ENCODE data around the gene DLG4. TPM values are rescaled to one million over a fixed set of nuclear protein-coding genes. Genes with fewer than 3 reads are reported as not detected.

The DLG4 gene
- total and polyA plus RNA-seq, 2 experiments from 2014 or later, result 2.9 to 10.7 TPM

DNA sequence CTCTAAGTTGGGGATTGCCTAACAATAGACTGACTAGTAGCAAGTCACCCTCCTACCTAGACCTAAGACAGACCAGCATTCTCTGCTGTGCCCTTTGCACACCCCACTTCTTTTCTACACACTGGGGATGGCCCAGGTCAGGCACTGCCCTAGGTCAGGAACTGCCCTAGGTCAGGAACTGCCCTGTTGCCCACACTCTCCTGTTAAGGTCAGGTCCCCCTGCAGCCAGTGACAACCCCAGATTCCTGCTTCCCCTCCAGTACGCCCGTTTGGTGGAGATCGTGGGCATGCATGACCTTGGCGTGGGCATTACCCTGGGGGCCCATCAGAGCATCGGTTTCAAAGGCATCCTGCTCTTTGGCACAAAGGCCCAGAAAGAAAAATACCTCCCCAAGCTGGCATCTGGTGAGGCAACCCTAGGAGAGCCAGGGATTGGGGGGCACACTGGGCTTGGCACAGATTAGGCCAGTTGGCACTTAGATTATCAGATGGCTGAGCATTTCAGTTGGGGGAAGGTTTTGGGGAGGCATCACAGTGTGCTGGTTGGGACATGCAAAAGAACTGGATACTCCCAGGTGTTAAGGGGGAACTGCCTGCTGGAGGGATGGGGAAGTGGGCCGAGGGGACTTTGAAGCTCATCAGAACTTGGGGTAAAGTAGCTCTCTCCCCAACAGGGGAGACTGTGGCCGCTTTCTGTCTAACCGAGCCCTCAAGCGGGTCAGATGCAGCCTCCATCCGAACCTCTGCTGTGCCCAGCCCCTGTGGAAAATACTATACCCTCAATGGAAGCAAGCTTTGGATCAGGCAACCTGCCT lies 1.8 kb upstream of the DLG4 start:
- Histone ChIP-seq H4K20me1 (ENCODE audit: insufficient read depth, poor library complexity, severe bottlenecking) (no peaks in the 10 kb centered on the region), H3K36me3 (replicated peaks; ENCODE audit: insufficient read depth, low read depth) (no peaks in the 10 kb centered on the region), H3K9me3 (ENCODE audit: low read depth) (no peaks in the 10 kb centered on the region), H2AFZ (no peak overlapping the region), H3K4me2 (peak overlapping the region; percentile 80), H3K79me2 (peaks cover 38% of the 10 kb centered on the region), H3K27ac (peak overlapping the region; percentile 99), H3K4me1 (ENCODE audit: insufficient read depth) (peaks cover 31% of the 10 kb centered on the region), H3K27me3 (no peaks in the 10 kb centered on the region), H3K4me3 (no peak overlapping the region), H3K9me2 (replicated peaks; ENCODE audit: insufficient read depth) (no peaks in the 10 kb centered on the region)
- TF ChIP-seq, protein P1, sequence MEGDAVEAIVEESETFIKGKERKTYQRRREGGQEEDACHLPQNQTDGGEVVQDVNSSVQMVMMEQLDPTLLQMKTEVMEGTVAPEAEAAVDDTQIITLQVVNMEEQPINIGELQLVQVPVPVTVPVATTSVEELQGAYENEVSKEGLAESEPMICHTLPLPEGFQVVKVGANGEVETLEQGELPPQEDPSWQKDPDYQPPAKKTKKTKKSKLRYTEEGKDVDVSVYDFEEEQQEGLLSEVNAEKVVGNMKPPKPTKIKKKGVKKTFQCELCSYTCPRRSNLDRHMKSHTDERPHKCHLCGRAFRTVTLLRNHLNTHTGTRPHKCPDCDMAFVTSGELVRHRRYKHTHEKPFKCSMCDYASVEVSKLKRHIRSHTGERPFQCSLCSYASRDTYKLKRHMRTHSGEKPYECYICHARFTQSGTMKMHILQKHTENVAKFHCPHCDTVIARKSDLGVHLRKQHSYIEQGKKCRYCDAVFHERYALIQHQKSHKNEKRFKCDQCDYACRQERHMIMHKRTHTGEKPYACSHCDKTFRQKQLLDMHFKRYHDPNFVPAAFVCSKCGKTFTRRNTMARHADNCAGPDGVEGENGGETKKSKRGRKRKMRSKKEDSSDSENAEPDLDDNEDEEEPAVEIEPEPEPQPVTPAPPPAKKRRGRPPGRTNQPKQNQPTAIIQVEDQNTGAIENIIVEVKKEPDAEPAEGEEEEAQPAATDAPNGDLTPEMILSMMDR (IDR thresholded peaks at IDR 0.05; ENCODE audit: poor library complexity), result no peak
- no peak for TF ChIP-seq EZH2 (IDR thresholded peaks at IDR 0.05; ENCODE audit: borderline replicate concordance)
- TF ChIP-seq EZH2phosphoT487 (IDR thresholded peaks at IDR 0.05; ENCODE audit: low read depth, severe bottlenecking, unreplicated experiment), result no peak
- DNase-seq (ENCODE audit: low spot score), result no peak
- WGBS (ENCODE audit: low lambda C conversion rate, missing lambda C conversion rate), result 90% methylated on average over 10 of the region's 10 CpGs

DNA sequence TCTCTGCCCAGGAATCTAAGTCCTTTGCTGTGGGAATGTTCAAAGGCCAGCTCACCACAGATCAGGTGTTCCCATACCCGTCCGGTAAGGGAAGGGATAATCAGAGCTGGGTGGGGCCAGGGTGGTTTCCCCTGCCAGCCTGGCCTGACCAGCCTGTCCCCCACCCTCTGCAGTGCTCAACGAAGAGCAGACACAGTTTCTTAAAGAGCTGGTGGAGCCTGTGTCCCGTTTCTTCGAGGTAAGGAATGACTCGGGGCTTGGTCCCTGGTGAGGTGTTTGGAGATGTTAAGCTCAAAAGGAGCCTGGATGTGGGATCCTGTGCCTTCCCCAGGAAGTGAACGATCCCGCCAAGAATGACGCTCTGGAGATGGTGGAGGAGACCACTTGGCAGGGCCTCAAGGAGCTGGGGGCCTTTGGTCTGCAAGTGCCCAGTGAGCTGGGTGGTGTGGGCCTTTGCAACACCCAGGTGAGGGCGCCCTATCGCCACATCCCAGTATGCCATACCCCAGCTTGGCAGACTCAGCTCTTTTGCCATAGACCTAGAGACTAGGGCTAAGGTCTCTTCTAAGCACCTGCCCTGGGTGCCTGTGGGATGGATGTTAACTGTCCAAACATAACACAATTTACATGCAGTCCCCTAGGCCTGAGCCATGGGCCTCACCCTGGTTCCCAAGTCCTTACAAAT lies 1.1 kb upstream of the DLG4 start:
- peak; percentile 77 for DNase-seq (ENCODE audit: low spot score)
- peak overlapping the region; percentile 47 for H3K4me3 ChIP-seq
- TF ChIP-seq EZH2 (IDR thresholded peaks at IDR 0.05; ENCODE audit: borderline replicate concordance) (no peak), EZH2phosphoT487 (IDR thresholded peaks at IDR 0.05; ENCODE audit: low read depth, severe bottlenecking, unreplicated experiment) (no peak)
- TF ChIP-seq, protein P1 (IDR thresholded peaks at IDR 0.05; ENCODE audit: poor library complexity), result peak; percentile 45
- H3K9me2 ChIP-seq (replicated peaks; ENCODE audit: insufficient read depth), result no peaks in the 10 kb centered on the region
- peaks cover 32% of the 10 kb centered on the region for H3K4me1 ChIP-seq (ENCODE audit: insufficient read depth)
- no peaks in the 10 kb centered on the region for H3K9me3 ChIP-seq (ENCODE audit: low read depth)
- peak overlapping the region; percentile 99 for H3K27ac ChIP-seq
- no peaks in the 10 kb centered on the region for H3K27me3 ChIP-seq
- no peaks in the 10 kb centered on the region for H4K20me1 ChIP-seq (ENCODE audit: insufficient read depth, poor library complexity, severe bottlenecking)
- no peak overlapping the region for H2AFZ ChIP-seq
- H3K79me2 ChIP-seq, result peaks cover 38% of the 10 kb centered on the region
- WGBS (ENCODE audit: low lambda C conversion rate, missing lambda C conversion rate), result 41% methylated on average over 11 of the region's 11 CpGs
- no peaks in the 10 kb centered on the region for H3K36me3 ChIP-seq (replicated peaks; ENCODE audit: insufficient read depth, low read depth)
- peak overlapping the region; percentile 80 for H3K4me2 ChIP-seq

DNA sequence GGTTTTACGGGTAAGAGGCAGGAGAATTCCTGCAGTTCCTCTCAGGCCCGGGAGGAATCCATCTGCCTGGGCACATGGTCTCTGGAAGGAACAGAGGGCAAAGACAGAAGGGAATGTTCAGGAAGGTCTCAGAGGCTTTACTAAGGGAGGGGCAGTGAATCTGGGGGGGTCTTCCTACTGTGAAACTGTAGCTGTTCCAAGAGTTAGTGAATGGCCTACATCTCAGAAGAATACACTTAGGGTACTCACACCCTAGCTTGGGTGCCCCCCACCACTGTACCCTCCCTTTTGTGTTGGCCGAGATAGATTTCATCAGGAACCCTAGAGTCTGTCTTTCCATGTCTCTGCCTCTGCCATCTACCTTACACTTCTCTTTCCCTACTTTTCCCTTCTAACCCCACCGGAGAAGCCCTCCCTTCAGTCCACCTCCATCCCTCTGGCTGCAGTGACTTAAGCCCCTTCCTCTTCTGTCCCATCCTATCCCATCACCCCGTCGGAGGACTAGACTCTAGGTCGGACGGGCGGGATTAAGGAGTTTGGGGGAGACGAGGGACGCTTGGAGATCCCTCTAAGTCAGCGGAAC lies 316 bp downstream of the DLG4 start:
- H3K9me2 ChIP-seq (replicated peaks; ENCODE audit: insufficient read depth), result no peaks in the 10 kb centered on the region
- peak overlapping the region; percentile 99 for H3K27ac ChIP-seq
- H3K79me2 ChIP-seq, result peaks cover 38% of the 10 kb centered on the region
- WGBS (ENCODE audit: low lambda C conversion rate, missing lambda C conversion rate), result 20% methylated on average over 12 of the region's 12 CpGs
- H3K4me1 ChIP-seq (ENCODE audit: insufficient read depth), result peaks cover 39% of the 10 kb centered on the region
- no peak for DNase-seq (ENCODE audit: low spot score)
- peak overlapping the region; percentile 54 for H2AFZ ChIP-seq
- H3K36me3 ChIP-seq (replicated peaks; ENCODE audit: insufficient read depth, low read depth), result no peaks in the 10 kb centered on the region
- no peaks in the 10 kb centered on the region for H4K20me1 ChIP-seq (ENCODE audit: insufficient read depth, poor library complexity, severe bottlenecking)
- no peaks in the 10 kb centered on the region for H3K27me3 ChIP-seq
- no peak overlapping the region for H3K4me3 ChIP-seq
- H3K4me2 ChIP-seq, result peak overlapping the region; percentile 80
- no peaks in the 10 kb centered on the region for H3K9me3 ChIP-seq (ENCODE audit: low read depth)
- TF ChIP-seq EZH2 (IDR thresholded peaks at IDR 0.05; ENCODE audit: borderline replicate concordance) (no peak), EZH2phosphoT487 (IDR thresholded peaks at IDR 0.05; ENCODE audit: low read depth, severe bottlenecking, unreplicated experiment) (no peak)
- TF ChIP-seq, protein P1 (IDR thresholded peaks at IDR 0.05; ENCODE audit: poor library complexity), result no peak

Data from hepatocyte (in vitro differentiated cells).